ENCODE results near the gene FGD5.

The FGD5 gene

GRCh38 chr3:14857506-14857905 lies 38.7 kb downstream of the FGD5 start:
- H3K36me3 ChIP-seq = no peaks in the 10 kb centered on the region
- H3K4me1 ChIP-seq (ENCODE audit: control insufficient read depth in 1 of 2, insufficient read depth in 1 of 2, low read depth in 1 of 2, low read length in 1 of 2) = no peaks in the 10 kb centered on the region
- peaks cover 6% of the 10 kb centered on the region for H3K27me3 ChIP-seq
- TF ChIP-seq CTCF (IDR thresholded peaks at IDR 0.05) = no peak
- no peak overlapping the region for H3K27ac ChIP-seq
- H3K4me3 ChIP-seq (ENCODE audit: low read depth in 1 of 2, low read length in 1 of 2) = no peak overlapping the region
- no peaks in the 10 kb centered on the region for H3K9me3 ChIP-seq

- H3K27ac ChIP-seq = no peak overlapping the region
- H3K4me3 ChIP-seq (ENCODE audit: low read depth in 1 of 2, low read length in 1 of 2) = no peak overlapping the region
- H3K36me3 ChIP-seq = no peaks in the 10 kb centered on the region
- no peak for TF ChIP-seq CTCF (IDR thresholded peaks at IDR 0.05)
- peaks cover 6% of the 10 kb centered on the region for H3K27me3 ChIP-seq
- no peaks in the 10 kb centered on the region for H3K9me3 ChIP-seq
- H3K4me1 ChIP-seq (ENCODE audit: control insufficient read depth in 1 of 2, insufficient read depth in 1 of 2, low read depth in 1 of 2, low read length in 1 of 2) = no peaks in the 10 kb centered on the region
Observed at GRCh38 chr3:14858105-14858504, 39.3 kb downstream of the FGD5 start.

- Histone ChIP-seq H3K27me3 (peaks cover 6% of the 10 kb centered on the region), H3K27ac (no peak overlapping the region), H3K9me3 (no peaks in the 10 kb centered on the region), H3K4me3 (ENCODE audit: low read depth in 1 of 2, low read length in 1 of 2) (no peak overlapping the region), H3K36me3 (no peaks in the 10 kb centered on the region), H3K4me1 (ENCODE audit: control insufficient read depth in 1 of 2, insufficient read depth in 1 of 2, low read depth in 1 of 2, low read length in 1 of 2) (no peaks in the 10 kb centered on the region)
- no peak for TF ChIP-seq CTCF (IDR thresholded peaks at IDR 0.05)
Observed at GRCh38 chr3:14859880-14860279, 41.1 kb downstream of the FGD5 start.

- H3K4me3 ChIP-seq (ENCODE audit: low read depth in 1 of 2, low read length in 1 of 2) = no peak overlapping the region
- H3K9me3 ChIP-seq = no peaks in the 10 kb centered on the region
- no peak overlapping the region for H3K27ac ChIP-seq
- TF ChIP-seq CTCF (IDR thresholded peaks at IDR 0.05) = no peak
- H3K36me3 ChIP-seq = no peaks in the 10 kb centered on the region
- peaks cover 6% of the 10 kb centered on the region for H3K27me3 ChIP-seq
- H3K4me1 ChIP-seq (ENCODE audit: control insufficient read depth in 1 of 2, insufficient read depth in 1 of 2, low read depth in 1 of 2, low read length in 1 of 2) = no peaks in the 10 kb centered on the region
Observed at GRCh38 chr3:14861031-14861430, 42.3 kb downstream of the FGD5 start.

- Histone ChIP-seq H3K4me1 (ENCODE audit: control insufficient read depth in 1 of 2, insufficient read depth in 1 of 2, low read depth in 1 of 2, low read length in 1 of 2) (no peaks in the 10 kb centered on the region), H3K27ac (no peak overlapping the region), H3K36me3 (no peaks in the 10 kb centered on the region), H3K4me3 (ENCODE audit: low read depth in 1 of 2, low read length in 1 of 2) (no peak overlapping the region), H3K9me3 (no peaks in the 10 kb centered on the region), H3K27me3 (peaks cover 6% of the 10 kb centered on the region)
- TF ChIP-seq CTCF (IDR thresholded peaks at IDR 0.05) = no peak
Observed at GRCh38 chr3:14861446-14862302, 42.9 kb downstream of the FGD5 start.
